Mesendoderm (in vitro differentiated cells): Measurements from ENCODE around the gene ACOT2.
"Not testable (repeated sequence)": the region's sequence is repeated elsewhere in the genome, so short reads cannot be mapped to it uniquely, and the experiment has no call there.

Experiments used
- DNase-seq: peaks from one replicate; pipeline ENCODE4 v3.0.0; 2013
- H2AK5ac ChIP-seq: 2 replicates; pipeline ENCODE4 v1.6.1; 2013; ENCODE audit warnings: low read length, inconsistent platforms
- H2BK120ac ChIP-seq: 2 replicates; pipeline ENCODE4 v1.6.1; 2013; ENCODE audit warnings: low read depth, mild to moderate bottlenecking, low read length, moderate library complexity, mixed read lengths
- H2BK15ac ChIP-seq: replicated peaks from 2 replicates; pipeline ENCODE4 v1.6.1; 2013; ENCODE audit warnings: low read depth, mild to moderate bottlenecking, moderate library complexity
- H2BK5ac ChIP-seq: 2 replicates; pipeline ENCODE4 v1.6.1; 2013; ENCODE audit warnings: low read length, inconsistent platforms
- H3K18ac ChIP-seq: 2 replicates; pipeline ENCODE4 v1.6.1; 2013; ENCODE audit warnings: mild to moderate bottlenecking, low read length, mixed read lengths
- H3K23ac ChIP-seq: one replicate; pipeline ENCODE4 v1.6.1; 2013; ENCODE audit warnings: low read length
- H3K27ac ChIP-seq: 2 replicates; pipeline ENCODE4 v1.5.1; 2013; ENCODE audit warnings: low read depth, mild to moderate bottlenecking, inconsistent platforms, low read length, moderate library complexity
- H3K27me3 ChIP-seq: 2 replicates; pipeline ENCODE4 v1.6.1; 2013; ENCODE audit warnings: low read length, control low read depth, mild to moderate bottlenecking, inconsistent platforms; ENCODE audit not compliant: insufficient read depth, poor library complexity
- H3K36me3 ChIP-seq: 2 replicates; pipeline ENCODE4 v1.6.1; 2013; ENCODE audit warnings: low read length, inconsistent platforms; ENCODE audit not compliant: control insufficient read depth, insufficient read depth
- H3K4ac ChIP-seq: one replicate; pipeline ENCODE4 v1.6.1; 2013; ENCODE audit warnings: low read depth, mild to moderate bottlenecking, low read length, moderate library complexity
- H3K4me1 ChIP-seq: 2 replicates; pipeline ENCODE4 v1.6.1; 2013; ENCODE audit warnings: low read depth, low read length, inconsistent platforms; ENCODE audit not compliant: control insufficient read depth
- H3K4me2 ChIP-seq: 2 replicates; pipeline ENCODE4 v1.6.1; 2013; ENCODE audit warnings: low read length
- H3K4me3 ChIP-seq: 2 replicates; pipeline ENCODE4 v1.5.1; 2013; ENCODE audit warnings: mild to moderate bottlenecking, low read length
- H3K56ac ChIP-seq: one replicate; pipeline ENCODE4 v1.6.1; 2013; ENCODE audit warnings: low read length
- H3K79me1 ChIP-seq: 2 replicates; pipeline ENCODE4 v1.6.1; 2013; ENCODE audit warnings: low read length, inconsistent platforms
- H3K79me2 ChIP-seq: 2 replicates; pipeline ENCODE4 v1.6.1; 2013; ENCODE audit warnings: mild to moderate bottlenecking, low read length; ENCODE audit not compliant: control insufficient read depth, insufficient read depth
- H3K9ac ChIP-seq: 2 replicates; pipeline ENCODE4 v1.6.1; 2013; ENCODE audit warnings: low read length, inconsistent platforms
- H4K5ac ChIP-seq: one replicate; pipeline ENCODE4 v1.6.1; 2013; ENCODE audit warnings: low read length
- H4K8ac ChIP-seq: one replicate; pipeline ENCODE4 v1.6.1; 2013; ENCODE audit warnings: low read depth, mild to moderate bottlenecking, control low read depth, low read length, moderate library complexity
- WGBS: extraction: QIAGEN DNeasy Blood & Tissue Kit; methylation state at CpG from one replicate; pipeline ENCODE4 v1.1.7; 2013; ENCODE audit warnings: low lambda C conversion rate, missing lambda C conversion rate; ENCODE audit not compliant: insufficient coverage; ENCODE audit errors: extremely low coverage; 5-methylcytosine and 5-hydroxymethylcytosine counted together

The ACOT2 gene

GRCh38 chr14:73566431-73566830 lies 2.6 kb upstream of the ACOT2 start:
- not testable (repeated sequence) for DNase-seq, H2BK5ac ChIP-seq, H3K4me1 ChIP-seq, H2AK5ac ChIP-seq, H4K5ac ChIP-seq, H3K18ac ChIP-seq, H2BK15ac ChIP-seq, H3K23ac ChIP-seq, H3K4me2 ChIP-seq, H4K8ac ChIP-seq, H3K36me3 ChIP-seq, H3K79me1 ChIP-seq, H3K56ac ChIP-seq, H3K4ac ChIP-seq, H3K79me2 ChIP-seq, H3K9ac ChIP-seq, H3K27ac ChIP-seq, H3K4me3 ChIP-seq, H2BK120ac ChIP-seq, H3K27me3 ChIP-seq
- no CpG with 5 or more reads among the region's 18 CpGs for WGBS

DNA sequence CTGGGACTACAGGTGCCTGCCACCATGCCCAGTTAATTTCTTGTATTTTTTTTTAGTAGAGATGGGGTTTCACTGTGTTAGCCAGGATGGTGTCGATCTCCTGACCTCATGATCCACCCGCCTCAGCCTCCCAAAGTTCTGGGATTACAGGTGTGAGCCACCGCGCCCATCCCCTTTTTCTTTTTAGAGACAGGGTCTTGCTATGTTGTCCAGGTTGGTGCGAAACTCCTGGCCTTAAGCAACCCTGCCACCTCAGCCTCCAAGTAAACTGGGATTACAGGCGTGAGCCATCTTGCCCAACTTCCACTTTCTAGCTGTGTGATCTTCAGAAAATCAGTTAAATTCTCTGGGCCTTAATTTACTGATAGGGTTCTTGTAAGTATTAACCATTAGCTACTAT lies 2.1 kb upstream of the ACOT2 start:
- H3K4me2 ChIP-seq, H2BK120ac ChIP-seq, H3K4ac ChIP-seq, H3K36me3 ChIP-seq, DNase-seq, H3K4me3 ChIP-seq, H2BK5ac ChIP-seq, H3K56ac ChIP-seq, H3K9ac ChIP-seq, H3K18ac ChIP-seq, H4K8ac ChIP-seq, H2AK5ac ChIP-seq, H3K27ac ChIP-seq, H3K27me3 ChIP-seq, H2BK15ac ChIP-seq, H4K5ac ChIP-seq, H3K4me1 ChIP-seq, H3K23ac ChIP-seq, H3K79me2 ChIP-seq, H3K79me1 ChIP-seq: not testable (repeated sequence)
- no CpG with 5 or more reads among the region's 6 CpGs for WGBS

DNA sequence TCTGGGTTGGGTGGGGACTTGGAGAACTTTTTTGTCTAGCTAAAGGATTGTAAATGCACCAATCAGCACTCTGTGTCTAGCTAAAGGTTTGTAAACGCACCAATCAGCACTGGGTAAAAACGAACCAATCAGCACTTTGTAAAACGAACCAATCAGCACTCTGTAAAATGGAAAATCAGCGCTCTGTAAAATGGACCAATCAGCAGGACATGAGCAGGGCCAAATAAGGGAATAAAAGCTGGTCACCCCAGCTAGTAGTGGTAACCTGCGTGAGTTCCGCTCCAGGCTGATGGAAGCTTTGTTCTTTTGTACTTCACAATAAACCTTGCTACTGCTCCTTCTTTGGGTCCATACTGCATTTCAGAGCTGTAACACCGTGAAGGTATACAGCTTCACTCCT lies 1.7 kb upstream of the ACOT2 start:
- no peak for DNase-seq
- Histone ChIP-seq H3K79me1 (no peaks in the 10 kb centered on the region), H2BK15ac (no peak overlapping the region), H3K36me3 (no peaks in the 10 kb centered on the region), H3K27me3 (no peaks in the 10 kb centered on the region), H3K4me2 (no peak overlapping the region), H3K4ac (no peak overlapping the region), H3K56ac (no peak overlapping the region), H3K4me1 (no peaks in the 10 kb centered on the region), H3K18ac (no peak overlapping the region), H3K23ac (no peak overlapping the region), H4K8ac (no peak overlapping the region), H2BK5ac (no peak overlapping the region), H3K79me2 (no peaks in the 10 kb centered on the region), H3K27ac (no peak overlapping the region), H2BK120ac (no peak overlapping the region), H4K5ac (no peak overlapping the region), H2AK5ac (no peak overlapping the region), H3K9ac (no peak overlapping the region), H3K4me3 (no peak overlapping the region)
- WGBS, result no CpG with 5 or more reads among the region's 7 CpGs

DNA sequence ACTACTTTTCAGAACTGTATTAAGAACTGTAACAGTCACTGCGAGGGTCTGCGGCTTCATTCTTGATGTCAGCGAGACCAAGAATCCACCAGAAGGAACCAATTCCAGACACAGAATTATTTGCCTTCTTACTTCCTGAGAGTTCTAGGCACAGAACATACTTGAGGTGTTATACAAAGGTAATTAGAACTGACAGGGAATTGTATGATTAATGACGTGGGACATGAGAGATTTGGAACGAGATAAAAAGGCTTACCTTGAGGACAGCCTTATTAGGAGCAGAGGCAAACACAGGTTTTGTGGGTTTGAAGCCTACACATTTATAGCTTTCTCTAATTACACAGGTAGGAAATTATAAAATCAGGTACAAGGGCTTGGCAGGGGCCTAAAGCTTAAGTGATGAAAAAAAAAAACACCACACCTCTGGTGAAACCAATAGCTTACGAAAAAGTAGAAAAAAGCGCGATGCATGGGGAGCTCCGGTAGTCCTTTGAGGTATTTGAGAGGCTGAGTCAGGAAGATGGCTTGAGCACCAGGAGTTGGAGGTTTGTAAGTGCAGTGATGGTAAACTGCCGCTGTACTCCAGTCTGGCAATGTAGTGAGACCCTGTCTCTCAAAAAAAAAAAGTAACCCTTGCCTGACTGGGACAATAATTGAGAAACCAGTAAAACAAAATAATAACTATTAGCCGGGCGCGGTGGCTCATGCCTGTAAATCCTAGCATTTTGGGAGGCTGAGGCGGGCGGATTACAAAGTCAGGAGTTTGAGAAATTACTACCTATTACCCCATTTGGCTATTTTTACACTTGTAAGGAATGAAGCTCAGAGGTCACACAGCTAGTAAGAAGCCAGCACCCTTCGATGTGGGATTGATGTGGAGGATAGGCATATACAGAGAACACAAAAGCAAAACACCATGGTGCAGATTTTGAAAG lies 795 bp upstream of the ACOT2 start:
- Histone ChIP-seq H3K9ac (no peak overlapping the region), H2BK120ac (no peak overlapping the region), H3K23ac (no peak overlapping the region), H4K5ac (no peak overlapping the region), H3K27ac (no peak overlapping the region), H3K79me1 (no peaks in the 10 kb centered on the region), H4K8ac (no peak overlapping the region), H3K4me2 (no peak overlapping the region), H3K4ac (no peak overlapping the region), H3K56ac (no peak overlapping the region), H3K4me3 (no peak overlapping the region), H2BK5ac (no peak overlapping the region), H3K18ac (no peak overlapping the region), H3K79me2 (no peaks in the 10 kb centered on the region), H2BK15ac (no peak overlapping the region), H3K36me3 (no peaks in the 10 kb centered on the region), H3K4me1 (no peaks in the 10 kb centered on the region), H2AK5ac (no peak overlapping the region), H3K27me3 (no peaks in the 10 kb centered on the region)
- no peak for DNase-seq
- no CpG with 5 or more reads among the region's 16 CpGs for WGBS

GRCh38 chr14:73568886-73569184 lies 178 bp upstream of the ACOT2 start:
- peak; percentile 18 for DNase-seq
- WGBS, result no CpG with 5 or more reads among the region's 4 CpGs
- not testable (repeated sequence) for H3K4me1 ChIP-seq, H3K79me2 ChIP-seq, H4K5ac ChIP-seq, H3K27ac ChIP-seq, H4K8ac ChIP-seq, H2BK15ac ChIP-seq, H3K18ac ChIP-seq, H3K79me1 ChIP-seq, H3K27me3 ChIP-seq, H2AK5ac ChIP-seq, H3K4me3 ChIP-seq, H3K23ac ChIP-seq, H3K36me3 ChIP-seq, H3K4ac ChIP-seq, H2BK5ac ChIP-seq, H2BK120ac ChIP-seq
- Histone ChIP-seq H3K9ac (peak overlapping the region; percentile 69), H3K56ac (peak overlapping the region; percentile 82), H3K4me2 (peak overlapping the region; percentile 30)

- not testable (repeated sequence) for H3K56ac ChIP-seq, H4K8ac ChIP-seq, H2BK120ac ChIP-seq, H2AK5ac ChIP-seq, H4K5ac ChIP-seq, H3K4me1 ChIP-seq, H2BK5ac ChIP-seq, H3K18ac ChIP-seq, H3K27me3 ChIP-seq, H3K36me3 ChIP-seq, H3K4me2 ChIP-seq, H2BK15ac ChIP-seq, H3K27ac ChIP-seq, H3K4me3 ChIP-seq, H3K9ac ChIP-seq, H3K23ac ChIP-seq, H3K79me2 ChIP-seq, H3K4ac ChIP-seq, H3K79me1 ChIP-seq
- peak; percentile 77 for DNase-seq
- WGBS, result no CpG with 5 or more reads among the region's 8 CpGs
These were observed 1.9 kb downstream of the ACOT2 start for GRCh38 chr14:73570913-73571312.
